ENCODE data around the gene A4GALT. TPM values are rescaled to one million over a fixed set of nuclear protein-coding genes. Genes with fewer than 3 reads are reported as not detected.
A peak's percentile ranks its signal among the peaks of the same experiment; 100 is the strongest.
"Not testable (repeated sequence)": the region's sequence is repeated elsewhere in the genome, so short reads cannot be mapped to it uniquely, and the experiment has no call there.

The A4GALT gene
- total and polyA plus RNA-seq, 4 donors, result 8.6 to 29.3 (median 24.3) TPM

DNA sequence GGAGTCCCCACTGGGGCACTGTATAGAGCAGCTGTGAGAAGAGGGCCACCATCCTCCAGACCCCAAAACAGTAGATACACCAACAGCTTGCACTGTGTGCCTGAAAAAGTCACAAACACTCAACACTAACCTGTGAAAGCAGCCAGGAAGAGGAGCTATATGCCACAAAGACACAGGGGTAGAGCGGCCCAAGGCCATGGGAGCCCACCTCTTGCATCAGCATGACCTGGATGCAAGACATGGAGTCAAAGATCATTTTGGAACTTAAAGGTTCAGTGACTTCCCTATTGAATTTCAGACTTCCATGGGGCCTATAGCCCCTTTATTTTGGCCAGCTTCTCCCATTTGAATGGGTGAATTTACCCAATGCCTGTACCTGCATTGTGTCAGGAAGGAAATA, 41.8 kb downstream of the A4GALT start:
- ATAC-seq (ENCODE audit: insufficient read depth, low FRiP score), result no peak
- 98 to 100% methylated on average over 1 of the region's 1 CpG for WGBS, 2 donors

GRCh38 chr22:42677936-42678335, 42.7 kb downstream of the A4GALT start:
- H3K27me3 ChIP-seq (ENCODE audit: control insufficient read depth in 3 of 3, insufficient read depth in 3 of 3, low read length in 2 of 3); ATAC-seq (ENCODE audit: insufficient read depth, low FRiP score); H3K4me3 ChIP-seq; DNase-seq; H3K9ac ChIP-seq (ENCODE audit: insufficient read depth in 1 of 2, low read length in 2 of 2); H3K36me3 ChIP-seq (ENCODE audit: control insufficient read depth in 4 of 4, insufficient read depth in 4 of 4, low read length in 4 of 4); H3K9me3 ChIP-seq (ENCODE audit: control insufficient read depth in 4 of 4, insufficient read depth in 3 of 4, low read length in 3 of 4): not testable (repeated sequence)
- WGBS, 2 donors, result 74 to 81% methylated on average over 4 of the region's 4 CpGs
- peak overlapping the region in 1 of 2 donors; percentile 3 for H3K27ac ChIP-seq (ENCODE audit: low read depth in 1 of 2, low read length in 1 of 2)
- H3K4me1 ChIP-seq (ENCODE audit: control insufficient read depth in 5 of 5, insufficient read depth in 5 of 5, low read length in 5 of 5), result peaks cover 0 to 15% (median 11%) of the 10 kb centered on the region in 5 donors

More for the DNA sequence above, 41.8 kb downstream of the A4GALT start:
- no peak overlapping the region for H3K4me3 ChIP-seq
- H3K9ac ChIP-seq (ENCODE audit: insufficient read depth in 1 of 2, low read length in 2 of 2), result no peak overlapping the region
- H3K27me3 ChIP-seq (ENCODE audit: control insufficient read depth in 3 of 3, insufficient read depth in 3 of 3, low read length in 2 of 3), result no peaks in the 10 kb centered on the region
- H3K9me3 ChIP-seq (ENCODE audit: control insufficient read depth in 4 of 4, insufficient read depth in 3 of 4, low read length in 3 of 4), result peaks cover 0 to 1% (median 0%) of the 10 kb centered on the region in 4 donors
- no peak overlapping the region for H3K27ac ChIP-seq (ENCODE audit: low read depth in 1 of 2, low read length in 1 of 2)
- no peak for DNase-seq
- peaks cover 0 to 16% (median 12%) of the 10 kb centered on the region in 5 donors for H3K4me1 ChIP-seq (ENCODE audit: control insufficient read depth in 5 of 5, insufficient read depth in 5 of 5, low read length in 5 of 5)
- no peaks in the 10 kb centered on the region for H3K36me3 ChIP-seq (ENCODE audit: control insufficient read depth in 4 of 4, insufficient read depth in 4 of 4, low read length in 4 of 4)
- TF ChIP-seq CTCF (IDR thresholded peaks at IDR 0.05; ENCODE audit: control extremely low read depth, extremely low read depth), result no peak

DNA sequence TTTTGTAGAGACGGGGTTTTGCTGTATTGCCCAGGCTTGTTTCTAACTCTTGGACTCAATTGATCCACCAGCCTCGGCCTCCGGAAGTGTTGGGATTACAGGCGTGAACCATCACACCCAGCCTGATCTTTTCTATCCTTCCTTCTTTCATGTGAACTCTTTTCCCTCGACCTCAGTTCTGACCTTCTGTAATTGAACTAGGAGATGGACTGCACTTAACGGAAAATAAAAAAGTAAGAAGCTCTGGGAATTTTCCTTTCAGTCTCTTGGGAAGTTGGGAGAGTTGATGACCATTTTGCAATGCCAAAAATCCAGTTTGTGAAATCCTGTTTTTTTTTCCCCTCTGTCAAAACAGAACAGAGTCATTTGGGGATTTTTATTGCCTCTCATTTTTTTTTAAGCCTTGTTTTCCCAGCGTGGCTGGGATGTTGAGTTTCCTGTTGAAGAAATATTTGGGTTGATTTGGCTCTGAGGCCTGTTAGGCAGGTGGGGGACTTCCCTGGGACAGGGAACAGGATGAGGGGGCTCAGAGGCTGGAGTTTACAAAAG, 44.5 kb downstream of the A4GALT start:
- TF ChIP-seq CTCF (IDR thresholded peaks at IDR 0.05; ENCODE audit: control extremely low read depth, extremely low read depth), result no peak
- Histone ChIP-seq H3K36me3 (ENCODE audit: control insufficient read depth in 4 of 4, insufficient read depth in 4 of 4, low read length in 4 of 4) (no peaks in the 10 kb centered on the region), H3K4me1 (ENCODE audit: control insufficient read depth in 5 of 5, insufficient read depth in 5 of 5, low read length in 5 of 5) (peaks cover 0 to 18% (median 11%) of the 10 kb centered on the region in 5 donors), H3K4me3 (no peak overlapping the region), H3K9me3 (ENCODE audit: control insufficient read depth in 4 of 4, insufficient read depth in 3 of 4, low read length in 3 of 4) (peaks cover 0 to 1% (median 0%) of the 10 kb centered on the region in 4 donors), H3K27ac (ENCODE audit: low read depth in 1 of 2, low read length in 1 of 2) (peak overlapping the region in 1 of 2 donors; percentile 77), H3K27me3 (ENCODE audit: control insufficient read depth in 3 of 3, insufficient read depth in 3 of 3, low read length in 2 of 3) (no peaks in the 10 kb centered on the region), H3K9ac (ENCODE audit: insufficient read depth in 1 of 2, low read length in 2 of 2) (no peak overlapping the region)
- 52 to 65% methylated on average over 7 of the region's 7 CpGs for WGBS, 2 donors
- ATAC-seq (ENCODE audit: insufficient read depth, low FRiP score) (no peak), DNase-seq (peak in 2 of 3 donors; percentile 59 to 80)

GRCh38 chr22:42673898-42674401, 46.7 kb downstream of the A4GALT start:
- Histone ChIP-seq H3K9ac (ENCODE audit: insufficient read depth in 1 of 2, low read length in 2 of 2) (no peak overlapping the region), H3K4me3 (no peak overlapping the region), H3K4me1 (ENCODE audit: control insufficient read depth in 5 of 5, insufficient read depth in 5 of 5, low read length in 5 of 5) (peaks cover 0 to 14% (median 3%) of the 10 kb centered on the region in 5 donors), H3K27ac (ENCODE audit: low read depth in 1 of 2, low read length in 1 of 2) (peak overlapping the region in 1 of 2 donors; percentile 49), H3K36me3 (ENCODE audit: control insufficient read depth in 4 of 4, insufficient read depth in 4 of 4, low read length in 4 of 4) (no peaks in the 10 kb centered on the region), H3K9me3 (ENCODE audit: control insufficient read depth in 4 of 4, insufficient read depth in 3 of 4, low read length in 3 of 4) (peaks cover 0 to 1% (median 0%) of the 10 kb centered on the region in 4 donors), H3K27me3 (ENCODE audit: control insufficient read depth in 3 of 3, insufficient read depth in 3 of 3, low read length in 2 of 3) (no peaks in the 10 kb centered on the region)
- WGBS, 2 donors, result 35 to 53% methylated on average over 2 of the region's 2 CpGs
- no peak for TF ChIP-seq CTCF (IDR thresholded peaks at IDR 0.05; ENCODE audit: control extremely low read depth, extremely low read depth)
- peak in 2 of 3 donors; percentile 82 to 86 for DNase-seq
- ATAC-seq (ENCODE audit: insufficient read depth, low FRiP score), result no peak

GRCh38 chr22:42673071-42673470, 47.6 kb downstream of the A4GALT start:
- not testable (repeated sequence) for ATAC-seq (ENCODE audit: insufficient read depth, low FRiP score); DNase-seq; H3K4me3 ChIP-seq; H3K36me3 ChIP-seq (ENCODE audit: control insufficient read depth in 4 of 4, insufficient read depth in 4 of 4, low read length in 4 of 4); H3K9ac ChIP-seq (ENCODE audit: insufficient read depth in 1 of 2, low read length in 2 of 2); H3K9me3 ChIP-seq (ENCODE audit: control insufficient read depth in 4 of 4, insufficient read depth in 3 of 4, low read length in 3 of 4); H3K27ac ChIP-seq (ENCODE audit: low read depth in 1 of 2, low read length in 1 of 2); H3K27me3 ChIP-seq (ENCODE audit: control insufficient read depth in 3 of 3, insufficient read depth in 3 of 3, low read length in 2 of 3)
- peaks cover 0 to 11% (median 3%) of the 10 kb centered on the region in 5 donors for H3K4me1 ChIP-seq (ENCODE audit: control insufficient read depth in 5 of 5, insufficient read depth in 5 of 5, low read length in 5 of 5)
- 96 to 97% methylated on average over 13 of the region's 13 CpGs for WGBS, 2 donors
